ENCODE results near the gene CARD11.

Gene CARD11

DNA sequence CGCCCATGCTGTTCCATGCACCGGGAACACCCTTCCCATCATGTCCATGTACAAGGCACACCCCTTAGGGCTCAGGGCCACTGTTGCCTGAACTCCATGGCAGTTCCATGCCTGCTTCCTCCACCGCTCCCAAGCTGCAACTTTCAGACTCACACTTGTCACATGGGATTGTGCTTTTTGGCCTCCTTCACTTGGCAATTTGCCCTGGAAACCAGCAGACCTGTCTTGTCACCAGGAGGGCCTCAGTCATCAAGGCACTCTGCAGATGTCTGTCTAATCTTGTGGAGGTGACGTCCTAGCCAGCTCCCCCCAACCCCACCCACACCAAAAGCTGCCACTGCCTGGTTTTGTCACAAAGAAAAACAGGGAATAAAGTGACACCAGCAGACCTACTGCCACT, 47.5 kb downstream of the CARD11 start:
- no peaks in the 10 kb centered on the region for H3K4me1 ChIP-seq (ENCODE audit: insufficient read depth, low read length, poor library complexity, severe bottlenecking)
- H3K27me3 ChIP-seq (ENCODE audit: insufficient read depth, low read length, poor library complexity, severe bottlenecking), result no peaks in the 10 kb centered on the region
- H3K9me3 ChIP-seq (ENCODE audit: insufficient read depth, low read depth, low read length), result no peaks in the 10 kb centered on the region
- H3F3A ChIP-seq (ENCODE audit: low read depth), result no peaks in the 10 kb centered on the region
- H3K9ac ChIP-seq (ENCODE audit: low read depth, low read length, poor library complexity, severe bottlenecking), result no peak overlapping the region
- TF ChIP-seq EZH2phosphoT487 (IDR thresholded peaks at IDR 0.05; ENCODE audit: borderline replicate concordance), result no peak
- TF ChIP-seq, protein P1, sequence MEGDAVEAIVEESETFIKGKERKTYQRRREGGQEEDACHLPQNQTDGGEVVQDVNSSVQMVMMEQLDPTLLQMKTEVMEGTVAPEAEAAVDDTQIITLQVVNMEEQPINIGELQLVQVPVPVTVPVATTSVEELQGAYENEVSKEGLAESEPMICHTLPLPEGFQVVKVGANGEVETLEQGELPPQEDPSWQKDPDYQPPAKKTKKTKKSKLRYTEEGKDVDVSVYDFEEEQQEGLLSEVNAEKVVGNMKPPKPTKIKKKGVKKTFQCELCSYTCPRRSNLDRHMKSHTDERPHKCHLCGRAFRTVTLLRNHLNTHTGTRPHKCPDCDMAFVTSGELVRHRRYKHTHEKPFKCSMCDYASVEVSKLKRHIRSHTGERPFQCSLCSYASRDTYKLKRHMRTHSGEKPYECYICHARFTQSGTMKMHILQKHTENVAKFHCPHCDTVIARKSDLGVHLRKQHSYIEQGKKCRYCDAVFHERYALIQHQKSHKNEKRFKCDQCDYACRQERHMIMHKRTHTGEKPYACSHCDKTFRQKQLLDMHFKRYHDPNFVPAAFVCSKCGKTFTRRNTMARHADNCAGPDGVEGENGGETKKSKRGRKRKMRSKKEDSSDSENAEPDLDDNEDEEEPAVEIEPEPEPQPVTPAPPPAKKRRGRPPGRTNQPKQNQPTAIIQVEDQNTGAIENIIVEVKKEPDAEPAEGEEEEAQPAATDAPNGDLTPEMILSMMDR (conservative IDR thresholded peaks at IDR 0.05; ENCODE audit: low read length), result no peak
- H3K4me2 ChIP-seq (ENCODE audit: low read depth, low read length, poor library complexity, severe bottlenecking), result no peak overlapping the region
- no peak overlapping the region for H3K4me3 ChIP-seq (ENCODE audit: low read length, poor library complexity, severe bottlenecking)
- H4K20me1 ChIP-seq (ENCODE audit: insufficient read depth, low read length, poor library complexity, severe bottlenecking), result no peaks in the 10 kb centered on the region
- peaks cover 14% of the 10 kb centered on the region; the same call in 1 of the 2 replicates for H3K36me3 ChIP-seq (ENCODE audit: insufficient read depth, low read length)
- H2AFZ ChIP-seq (ENCODE audit: low read length), result no peak overlapping the region
- H3K79me2 ChIP-seq (ENCODE audit: insufficient read depth, low read length), result 0 out of 2 replicates have a peak, but pooled peaks cover 6% of the 10 kb centered on the region
- no peaks in the 10 kb centered on the region for H3K9me2 ChIP-seq (replicated peaks; ENCODE audit: low read depth, low read length)

GRCh38 chr7:2993868-2994267, 49.8 kb downstream of the CARD11 start:
- H3K9me3 ChIP-seq (ENCODE audit: insufficient read depth, low read depth, low read length), result peaks cover 6% of the 10 kb centered on the region; the same call in 1 of the 2 replicates
- no peak overlapping the region for H2AFZ ChIP-seq (ENCODE audit: low read length)
- H3K4me3 ChIP-seq (ENCODE audit: low read length, poor library complexity, severe bottlenecking), result no peak overlapping the region
- no peaks in the 10 kb centered on the region for H3K9me2 ChIP-seq (replicated peaks; ENCODE audit: low read depth, low read length)
- H3K36me3 ChIP-seq (ENCODE audit: insufficient read depth, low read length), result peaks cover 14% of the 10 kb centered on the region; the same call in 1 of the 2 replicates
- H3K9ac ChIP-seq (ENCODE audit: low read depth, low read length, poor library complexity, severe bottlenecking), result no peak overlapping the region
- no peak overlapping the region for H3K4me2 ChIP-seq (ENCODE audit: low read depth, low read length, poor library complexity, severe bottlenecking)
- H3K79me2 ChIP-seq (ENCODE audit: insufficient read depth, low read length), result 0 out of 2 replicates have a peak, but pooled peaks cover 4% of the 10 kb centered on the region
- TF ChIP-seq EZH2phosphoT487 (IDR thresholded peaks at IDR 0.05; ENCODE audit: borderline replicate concordance), result no peak
- TF ChIP-seq, protein P1 (conservative IDR thresholded peaks at IDR 0.05; ENCODE audit: low read length), result no peak
- no peaks in the 10 kb centered on the region for H3K4me1 ChIP-seq (ENCODE audit: insufficient read depth, low read length, poor library complexity, severe bottlenecking)
- H3F3A ChIP-seq (ENCODE audit: low read depth), result no peaks in the 10 kb centered on the region
- H3K27me3 ChIP-seq (ENCODE audit: insufficient read depth, low read length, poor library complexity, severe bottlenecking), result no peaks in the 10 kb centered on the region
- no peaks in the 10 kb centered on the region for H4K20me1 ChIP-seq (ENCODE audit: insufficient read depth, low read length, poor library complexity, severe bottlenecking)

DNA sequence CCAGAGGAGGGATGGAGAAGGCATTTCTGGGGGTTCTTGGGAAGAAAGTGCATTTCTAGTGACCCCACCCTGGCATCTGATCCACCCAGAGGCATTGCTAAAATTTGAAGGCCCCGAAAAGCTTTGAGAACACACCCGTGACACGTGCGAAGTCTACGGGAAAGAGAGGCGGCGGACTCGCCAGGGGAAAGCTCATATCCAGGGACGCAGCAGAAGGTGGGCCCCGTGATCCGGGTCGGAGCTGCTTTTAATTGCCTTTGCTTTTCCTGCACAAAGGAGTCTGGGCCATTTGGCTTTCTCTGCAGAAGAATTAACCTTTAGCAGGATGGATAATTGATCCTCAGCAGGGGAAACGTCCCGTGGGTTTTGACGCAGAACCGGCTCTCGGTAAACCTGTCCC, 50.3 kb downstream of the CARD11 start:
- no peaks in the 10 kb centered on the region for H3K9me2 ChIP-seq (replicated peaks; ENCODE audit: low read depth, low read length)
- no peaks in the 10 kb centered on the region for H3K27me3 ChIP-seq (ENCODE audit: insufficient read depth, low read length, poor library complexity, severe bottlenecking)
- H3F3A ChIP-seq (ENCODE audit: low read depth), result no peaks in the 10 kb centered on the region
- TF ChIP-seq, protein P1 (conservative IDR thresholded peaks at IDR 0.05; ENCODE audit: low read length), result no peak
- no peak for TF ChIP-seq EZH2phosphoT487 (IDR thresholded peaks at IDR 0.05; ENCODE audit: borderline replicate concordance)
- H3K9ac ChIP-seq (ENCODE audit: low read depth, low read length, poor library complexity, severe bottlenecking), result no peak overlapping the region
- no peaks in the 10 kb centered on the region; the same call in 1 of the 2 replicates for H3K79me2 ChIP-seq (ENCODE audit: insufficient read depth, low read length)
- H3K4me3 ChIP-seq (ENCODE audit: low read length, poor library complexity, severe bottlenecking), result no peak overlapping the region
- H3K4me2 ChIP-seq (ENCODE audit: low read depth, low read length, poor library complexity, severe bottlenecking), result no peak overlapping the region
- H3K9me3 ChIP-seq (ENCODE audit: insufficient read depth, low read depth, low read length), result peaks cover 6% of the 10 kb centered on the region; the same call in 1 of the 2 replicates
- no peaks in the 10 kb centered on the region for H4K20me1 ChIP-seq (ENCODE audit: insufficient read depth, low read length, poor library complexity, severe bottlenecking)
- peaks cover 14% of the 10 kb centered on the region; the same call in 1 of the 2 replicates for H3K36me3 ChIP-seq (ENCODE audit: insufficient read depth, low read length)
- H3K4me1 ChIP-seq (ENCODE audit: insufficient read depth, low read length, poor library complexity, severe bottlenecking), result no peaks in the 10 kb centered on the region
- H2AFZ ChIP-seq (ENCODE audit: low read length), result no peak overlapping the region
